ENCODE data around the gene INPP5D.

DNA sequence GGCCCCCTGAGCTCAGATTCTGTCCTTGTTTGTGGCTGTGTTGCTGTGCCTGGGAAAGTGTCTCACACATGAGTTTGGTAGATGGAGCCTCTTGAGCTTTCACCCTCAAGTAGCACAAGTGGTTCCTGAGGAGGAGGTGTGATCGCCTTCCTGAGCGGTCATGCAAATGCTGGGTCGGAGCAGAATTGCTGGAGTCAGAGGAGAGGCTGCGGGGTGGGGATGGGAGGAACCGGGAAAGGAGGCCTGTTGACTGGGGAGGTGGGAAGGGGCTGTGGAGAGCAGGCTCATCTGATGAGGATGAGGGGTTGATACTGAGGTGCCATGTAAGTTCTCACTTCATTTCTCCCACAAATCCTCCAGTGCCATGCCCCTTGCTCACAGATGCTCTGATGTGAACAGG lies 142.9 kb downstream of the INPP5D start:
- TF ChIP-seq, protein P1, sequence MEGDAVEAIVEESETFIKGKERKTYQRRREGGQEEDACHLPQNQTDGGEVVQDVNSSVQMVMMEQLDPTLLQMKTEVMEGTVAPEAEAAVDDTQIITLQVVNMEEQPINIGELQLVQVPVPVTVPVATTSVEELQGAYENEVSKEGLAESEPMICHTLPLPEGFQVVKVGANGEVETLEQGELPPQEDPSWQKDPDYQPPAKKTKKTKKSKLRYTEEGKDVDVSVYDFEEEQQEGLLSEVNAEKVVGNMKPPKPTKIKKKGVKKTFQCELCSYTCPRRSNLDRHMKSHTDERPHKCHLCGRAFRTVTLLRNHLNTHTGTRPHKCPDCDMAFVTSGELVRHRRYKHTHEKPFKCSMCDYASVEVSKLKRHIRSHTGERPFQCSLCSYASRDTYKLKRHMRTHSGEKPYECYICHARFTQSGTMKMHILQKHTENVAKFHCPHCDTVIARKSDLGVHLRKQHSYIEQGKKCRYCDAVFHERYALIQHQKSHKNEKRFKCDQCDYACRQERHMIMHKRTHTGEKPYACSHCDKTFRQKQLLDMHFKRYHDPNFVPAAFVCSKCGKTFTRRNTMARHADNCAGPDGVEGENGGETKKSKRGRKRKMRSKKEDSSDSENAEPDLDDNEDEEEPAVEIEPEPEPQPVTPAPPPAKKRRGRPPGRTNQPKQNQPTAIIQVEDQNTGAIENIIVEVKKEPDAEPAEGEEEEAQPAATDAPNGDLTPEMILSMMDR (IDR thresholded peaks at IDR 0.05; ENCODE audit: low read depth, low read length, poor library complexity, severe bottlenecking), result no peak
- TF ChIP-seq EZH2phosphoT487 (IDR thresholded peaks at IDR 0.05; ENCODE audit: borderline replicate concordance, low read length), result no peak

All from DOHH2 (cell line).